Stimulated activated CD8-positive, alpha-beta memory T cell treated with anti-CD3 and anti-CD28 coated beads, Interleukin-15, amount 100 ng/mL, for 1 hour (primary cell): Measurements from ENCODE around the gene RAB36.

Experiments used
- DNase-seq: peaks from one replicate; pipeline ENCODE4 v3.0.0-alpha.2; 2020; ENCODE audit warnings: low read depth

RAB36 gene

DNA sequence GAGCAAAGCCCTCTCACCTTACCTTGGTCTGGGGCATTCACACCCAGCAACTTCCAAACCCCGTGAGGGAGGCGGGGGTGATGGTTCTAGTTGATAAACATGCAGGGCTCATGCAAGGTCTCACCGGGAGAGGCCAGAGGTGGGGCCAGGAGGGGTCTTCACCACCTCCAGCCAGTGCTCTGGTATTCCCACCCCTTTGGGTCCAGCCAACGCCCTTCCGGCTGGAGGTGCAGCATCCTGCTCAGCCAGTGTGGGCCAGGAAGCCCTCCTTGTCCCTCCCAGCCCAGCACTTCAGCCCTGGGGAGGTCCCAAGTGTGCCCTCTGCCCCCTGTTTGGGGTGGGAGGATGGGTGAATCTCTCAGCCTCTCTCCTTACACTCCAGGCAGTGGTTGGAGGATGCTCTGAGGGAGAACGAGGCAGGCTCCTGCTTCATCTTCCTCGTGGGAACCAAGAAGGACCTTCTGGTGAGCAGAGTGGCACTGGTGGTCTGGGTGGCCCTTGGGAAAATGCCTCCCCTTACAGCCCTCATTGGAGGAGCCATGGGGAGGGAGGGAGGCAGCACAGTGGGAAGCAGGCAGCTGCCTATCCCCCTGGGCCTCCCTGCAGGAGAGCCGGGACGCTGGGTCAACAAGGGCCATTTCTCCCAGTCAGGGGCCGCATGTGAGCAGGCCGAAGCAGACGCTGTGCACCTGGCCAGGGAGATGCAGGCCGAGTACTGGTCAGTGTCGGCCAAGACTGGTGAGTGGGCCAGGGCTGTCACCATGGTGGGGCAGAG lies 13.4 kb downstream of the RAB36 start:
- DNase-seq = no peak

DNA sequence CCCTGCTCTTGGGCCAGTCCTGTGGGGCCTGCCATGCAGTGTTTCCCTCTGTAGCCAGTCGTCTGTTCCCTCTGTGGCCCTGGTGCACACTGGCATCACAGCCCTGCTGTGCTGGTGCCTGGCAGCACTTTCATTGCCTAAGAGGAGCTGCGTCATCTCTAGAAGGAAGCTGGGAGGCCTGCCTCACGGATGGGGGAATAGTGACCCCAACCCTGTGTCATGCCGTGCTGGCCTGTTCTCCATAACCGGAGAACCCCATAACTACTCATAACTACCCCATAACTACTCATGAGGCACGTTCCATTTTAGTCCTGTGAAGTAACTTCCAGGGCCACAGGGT lies 14.0 kb downstream of the RAB36 start:
- no peak for DNase-seq

DNA sequence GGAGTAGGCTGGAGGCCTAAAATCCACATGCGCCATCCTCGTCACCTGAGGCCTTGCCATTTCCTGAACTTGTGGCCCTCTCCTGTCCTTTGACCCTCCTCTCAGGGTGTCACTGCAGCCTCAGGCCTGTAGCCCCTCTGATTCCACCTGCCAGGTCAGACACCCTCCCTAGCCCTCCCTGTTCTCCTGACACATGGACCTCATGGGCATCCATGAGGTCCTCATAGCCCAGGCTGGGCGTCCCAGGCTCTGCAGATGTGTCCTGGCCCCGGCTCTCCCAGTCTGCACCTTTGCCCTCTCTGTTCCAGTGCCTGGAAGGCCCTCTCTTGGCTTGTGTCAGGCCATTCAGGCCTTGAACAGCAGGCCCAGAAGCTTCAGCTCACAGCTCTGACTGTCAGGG lies 15.8 kb downstream of the RAB36 start:
- no peak for DNase-seq

DNA sequence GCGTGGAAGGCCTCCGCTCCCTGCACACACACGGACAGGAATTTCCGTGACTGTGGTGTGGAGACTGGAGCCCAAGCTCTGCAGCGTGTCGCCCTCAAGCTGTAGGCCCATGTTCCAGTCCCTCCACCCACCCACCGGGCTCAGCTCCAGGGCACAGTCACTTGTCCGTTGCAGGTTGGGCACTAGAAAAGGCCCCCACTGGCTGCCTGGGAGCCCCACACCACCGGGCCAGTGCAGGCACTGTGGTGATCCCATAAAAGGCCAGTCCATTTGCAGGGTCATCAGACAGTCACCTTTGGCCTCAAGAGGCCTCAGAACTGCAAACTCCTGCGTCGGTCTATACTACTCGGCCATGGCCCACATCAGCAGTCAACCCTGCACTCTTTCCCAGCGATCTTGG lies 16.3 kb downstream of the RAB36 start:
- no peak for DNase-seq

DNA sequence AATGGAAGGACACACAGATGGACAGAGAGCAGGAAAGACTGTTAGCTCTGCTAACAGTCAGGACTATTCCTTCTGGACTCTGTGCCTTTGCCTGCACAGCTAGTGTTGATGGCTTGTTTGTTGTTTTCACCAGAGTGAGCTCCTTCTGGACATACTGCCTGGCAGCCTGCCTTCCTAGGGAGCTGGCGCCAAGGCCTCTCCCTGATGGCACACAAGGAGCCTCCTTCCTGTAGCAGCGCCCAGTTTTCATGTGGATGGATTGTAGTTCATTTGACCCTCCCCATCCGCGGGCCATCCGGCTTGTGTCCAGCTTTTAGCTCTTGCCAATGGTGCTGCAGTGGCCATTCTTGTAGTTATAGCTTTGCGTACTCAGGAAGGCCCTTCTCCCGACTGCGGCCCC lies 18.4 kb downstream of the RAB36 start:
- no peak for DNase-seq

DNA sequence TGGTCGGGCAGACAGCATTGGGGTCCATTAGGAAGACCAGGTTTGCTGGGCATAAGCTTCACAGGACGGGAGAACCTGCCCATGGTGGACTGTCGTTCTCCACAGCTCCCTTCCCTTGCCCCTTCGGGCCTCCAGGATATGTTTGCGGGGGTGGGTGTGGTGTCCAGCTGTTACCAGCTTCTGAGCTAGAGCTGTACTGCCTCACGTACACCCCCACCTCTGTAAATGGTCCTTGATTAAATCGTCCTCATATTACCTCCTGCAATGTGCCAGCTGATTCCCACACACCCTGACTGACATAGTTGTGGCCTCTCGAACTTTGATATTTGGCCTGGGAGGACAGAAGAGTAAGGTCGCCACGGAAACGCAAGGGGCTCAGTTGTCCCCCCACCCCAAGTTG lies 18.8 kb downstream of the RAB36 start:
- no peak for DNase-seq

DNA sequence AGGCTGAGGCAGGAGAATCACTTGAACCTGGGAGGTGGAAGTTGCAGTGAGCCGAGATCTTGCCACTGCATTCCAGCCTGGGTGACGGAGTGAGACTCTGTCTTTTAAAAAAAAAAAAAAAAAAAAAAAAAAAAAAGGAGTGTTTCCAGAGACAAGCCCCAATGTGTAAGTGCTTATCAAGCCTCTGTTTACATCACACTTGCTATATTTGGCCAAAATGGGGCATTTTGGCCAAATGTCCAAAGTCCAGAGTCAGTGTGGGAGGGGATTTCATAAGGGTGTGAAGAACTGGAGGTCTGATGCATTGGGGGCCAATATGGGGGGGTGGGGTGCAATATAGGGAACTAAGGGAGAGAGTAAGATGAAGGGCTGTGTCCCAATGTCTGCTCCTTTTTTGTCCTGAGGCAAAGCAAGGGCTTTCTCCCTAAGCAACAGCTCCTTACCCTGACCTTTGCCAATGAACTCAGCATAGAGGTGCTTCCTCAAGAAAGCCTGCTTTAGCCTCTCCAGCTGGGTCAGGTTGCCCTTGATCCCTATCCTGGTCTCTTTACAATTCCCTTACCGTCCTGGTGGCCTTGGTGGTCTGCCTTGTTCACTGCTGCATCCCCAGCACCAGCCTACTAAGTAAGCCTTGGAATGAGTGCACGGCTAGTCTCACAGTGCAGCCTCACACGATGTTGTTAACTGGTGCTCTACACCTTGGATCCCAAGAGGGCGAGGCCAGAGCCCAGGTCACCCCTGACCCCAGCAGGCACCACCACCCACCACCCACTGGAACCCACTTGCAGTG lies 21.0 kb downstream of the RAB36 start:
- no peak for DNase-seq

DNA sequence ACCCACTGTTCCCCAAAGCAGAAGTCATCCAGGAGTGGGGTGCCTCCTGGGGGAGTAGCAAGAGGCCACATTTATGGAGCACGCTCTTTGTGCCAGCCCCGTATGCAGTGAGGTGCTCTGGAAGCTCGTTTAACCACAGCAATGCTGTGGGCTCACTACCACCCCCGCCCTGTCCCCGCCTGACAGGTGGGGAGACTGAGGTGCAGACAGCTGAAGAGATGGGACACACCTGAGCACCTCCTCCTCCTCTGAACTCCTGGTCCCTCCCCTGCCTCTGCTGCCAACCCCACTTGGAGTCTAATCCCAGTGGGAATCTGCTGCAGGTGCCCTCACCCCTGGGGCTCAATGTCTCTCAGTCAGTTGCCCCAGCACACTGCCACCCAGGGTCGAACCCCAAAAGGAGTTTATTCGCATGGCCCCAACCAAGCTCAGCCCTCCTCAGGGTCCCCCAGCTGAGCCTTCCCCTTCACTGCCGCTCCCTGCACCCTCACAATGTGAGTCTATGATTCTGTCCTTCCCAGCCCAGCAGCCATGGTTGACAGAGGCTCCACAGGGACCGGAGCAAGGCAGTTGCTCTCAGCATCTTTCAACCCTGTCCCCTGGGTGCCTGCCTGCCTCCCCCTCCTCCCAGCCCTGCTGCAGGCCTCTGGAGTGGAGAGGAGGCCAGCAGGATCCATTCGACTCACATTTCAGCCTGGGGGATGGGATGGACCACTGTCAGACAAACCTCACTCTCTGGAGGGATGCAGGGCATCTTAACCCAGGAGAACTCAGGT lies 21.8 kb downstream of the RAB36 start:
- DNase-seq = no peak

DNA sequence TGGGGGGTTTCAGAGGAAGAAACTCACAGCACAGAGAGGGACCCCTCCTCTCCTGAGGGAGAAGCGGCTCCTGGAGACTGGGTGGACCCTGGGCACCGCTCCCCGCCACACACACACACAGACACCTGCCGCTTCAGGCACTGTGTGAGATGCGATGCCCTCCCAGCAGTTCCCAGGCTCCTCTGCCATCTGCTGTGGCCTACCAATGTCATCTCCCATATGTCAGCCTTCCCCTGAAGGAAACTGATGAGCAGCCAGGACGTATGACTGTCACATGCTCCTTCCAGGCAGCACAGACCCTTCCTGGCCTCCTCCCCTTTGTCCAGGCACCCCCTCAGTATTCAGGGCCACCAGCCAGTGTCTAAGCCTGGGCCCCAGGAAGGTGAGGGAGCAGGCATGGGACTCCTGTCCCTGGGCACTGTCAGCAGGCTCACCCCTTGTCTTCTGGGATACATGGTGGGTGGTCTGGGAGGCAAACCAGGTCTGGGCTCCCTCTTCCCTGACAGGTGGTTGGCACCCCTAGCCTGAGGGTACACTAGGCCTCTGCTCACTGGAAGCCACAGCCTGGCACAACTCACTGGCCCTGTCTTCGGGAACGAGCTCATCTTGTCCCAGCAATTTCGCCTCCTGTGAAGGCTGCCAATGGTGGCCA lies 23.2 kb downstream of the RAB36 start:
- no peak for DNase-seq

DNA sequence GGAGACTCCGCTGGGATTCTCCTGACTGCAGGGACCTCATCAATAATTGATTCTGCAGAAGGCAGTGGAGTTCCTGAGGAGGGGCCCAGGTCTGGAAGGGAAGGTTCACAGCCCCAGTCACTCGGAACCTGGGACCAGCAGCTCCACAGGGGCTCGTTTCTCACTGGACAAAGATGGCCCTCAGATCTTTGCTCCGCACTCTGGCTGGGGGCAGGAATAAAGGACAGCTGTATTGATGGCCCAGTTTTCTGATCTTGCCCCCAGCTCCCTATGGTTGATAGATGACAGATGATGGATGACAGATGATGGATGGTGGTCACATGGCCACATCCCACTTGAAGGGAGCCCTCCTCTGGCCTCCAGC lies 23.7 kb downstream of the RAB36 start:
- DNase-seq = no peak

DNA sequence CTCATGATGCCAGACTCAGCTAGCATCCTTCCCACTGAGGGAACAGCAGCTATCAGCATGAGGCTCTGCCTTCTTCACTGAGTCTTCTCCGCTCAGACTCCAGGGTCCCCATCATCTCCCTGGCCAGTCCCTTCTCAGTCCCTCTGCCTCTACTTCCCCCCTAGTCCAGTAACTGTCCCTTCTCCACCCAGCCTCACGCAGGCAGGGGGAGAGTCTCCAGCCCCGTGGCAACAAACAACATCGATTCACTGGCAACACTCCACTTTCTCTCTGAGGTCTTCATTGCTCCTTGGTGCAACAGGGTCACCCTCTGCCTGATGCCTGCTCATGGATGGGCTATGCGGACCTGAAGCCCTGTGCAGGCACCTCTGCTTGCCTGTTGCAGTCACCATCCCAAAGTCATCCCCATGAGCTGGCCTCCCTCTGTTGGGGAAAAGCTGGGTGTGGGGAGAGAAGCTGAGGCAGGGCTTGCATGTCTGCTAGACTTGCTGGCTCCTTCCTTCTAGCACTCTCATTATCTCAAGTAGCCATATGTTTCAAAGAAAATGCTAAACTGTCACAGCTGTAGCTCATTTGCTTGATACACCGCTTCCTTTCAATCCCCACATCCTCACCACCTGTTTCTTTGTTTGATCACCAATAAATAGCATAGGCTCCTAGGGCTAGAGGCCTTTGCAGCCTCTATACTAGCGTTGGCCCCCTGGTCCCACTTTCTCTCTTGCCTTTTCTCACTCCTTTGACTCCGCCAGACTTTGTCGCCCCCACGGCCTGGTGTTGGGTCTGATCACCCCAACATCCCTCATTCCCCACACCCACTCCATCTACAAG lies 30.8 kb downstream of the RAB36 start:
- DNase-seq = no peak

DNA sequence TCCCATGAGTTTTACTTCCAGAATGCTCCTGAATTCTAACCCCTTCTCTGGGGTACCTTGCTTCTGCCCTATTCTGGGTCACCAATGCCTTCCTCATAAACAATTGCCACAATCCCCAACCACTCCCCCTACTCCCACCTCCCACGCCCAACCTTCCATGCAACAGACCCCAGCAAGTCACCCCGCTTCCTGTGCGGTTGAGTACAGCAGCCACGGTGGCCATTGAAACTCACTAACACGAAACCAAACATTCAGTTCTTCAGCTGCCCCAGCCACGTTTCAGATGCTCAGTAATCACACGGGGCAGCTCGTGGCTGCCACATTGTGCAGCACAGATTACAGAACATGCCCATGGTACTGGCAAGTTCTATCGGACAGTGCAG lies 31.4 kb downstream of the RAB36 start:
- DNase-seq = no peak

DNA sequence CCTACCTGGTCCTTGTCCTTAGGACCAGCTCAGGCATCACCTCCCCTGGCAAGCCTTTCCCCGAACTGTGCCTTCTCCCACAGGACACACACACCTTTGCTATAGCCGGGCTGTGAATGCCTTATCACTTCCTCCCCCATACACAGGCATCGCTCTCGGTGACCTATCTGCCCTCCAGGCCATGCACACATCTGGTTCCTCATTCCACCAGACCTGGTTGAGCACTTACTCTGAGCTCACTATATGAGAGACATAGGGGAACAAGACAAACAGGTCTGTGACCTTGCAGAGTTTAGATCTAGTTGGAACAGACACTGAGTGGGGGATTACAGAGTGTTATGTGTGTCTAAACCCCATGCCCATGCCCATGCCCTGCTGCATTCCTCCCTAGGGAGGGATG lies 31.9 kb downstream of the RAB36 start:
- DNase-seq = no peak

DNA sequence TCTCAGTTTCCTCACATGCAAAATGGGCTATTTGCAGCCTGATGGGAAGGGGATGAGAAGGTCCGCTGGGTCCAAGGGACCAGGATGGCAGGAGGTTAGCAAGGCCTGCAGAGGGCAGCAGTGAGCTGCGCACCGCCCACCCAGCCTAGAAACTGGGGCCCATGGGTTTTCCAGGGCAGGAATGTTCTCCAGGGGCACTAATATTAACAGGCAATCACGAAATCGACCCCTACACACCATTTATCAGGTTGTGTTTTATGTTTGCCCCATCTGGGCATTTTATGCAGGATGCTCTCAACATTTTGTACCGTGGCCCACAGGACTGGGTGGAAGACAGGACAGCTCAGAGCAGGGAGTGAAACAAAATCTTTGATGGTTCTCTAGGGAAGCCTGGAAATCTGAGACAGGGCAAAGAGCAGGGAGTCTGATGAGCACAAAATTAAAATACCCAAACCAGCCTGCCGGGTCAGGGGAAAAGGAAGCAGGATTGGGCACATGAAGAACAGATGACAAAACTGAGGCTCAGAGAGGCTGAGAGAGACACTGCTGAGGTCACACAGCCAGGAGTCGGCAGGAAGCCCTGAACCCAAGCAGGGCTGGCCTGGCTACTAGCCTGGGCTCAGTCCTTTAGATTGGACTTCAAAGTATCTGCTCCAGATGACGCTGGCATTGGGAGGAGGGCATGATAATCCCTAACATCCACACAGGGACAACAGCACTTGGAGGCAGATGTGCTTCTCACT lies 33.4 kb downstream of the RAB36 start:
- peak; percentile 50 for DNase-seq

DNA sequence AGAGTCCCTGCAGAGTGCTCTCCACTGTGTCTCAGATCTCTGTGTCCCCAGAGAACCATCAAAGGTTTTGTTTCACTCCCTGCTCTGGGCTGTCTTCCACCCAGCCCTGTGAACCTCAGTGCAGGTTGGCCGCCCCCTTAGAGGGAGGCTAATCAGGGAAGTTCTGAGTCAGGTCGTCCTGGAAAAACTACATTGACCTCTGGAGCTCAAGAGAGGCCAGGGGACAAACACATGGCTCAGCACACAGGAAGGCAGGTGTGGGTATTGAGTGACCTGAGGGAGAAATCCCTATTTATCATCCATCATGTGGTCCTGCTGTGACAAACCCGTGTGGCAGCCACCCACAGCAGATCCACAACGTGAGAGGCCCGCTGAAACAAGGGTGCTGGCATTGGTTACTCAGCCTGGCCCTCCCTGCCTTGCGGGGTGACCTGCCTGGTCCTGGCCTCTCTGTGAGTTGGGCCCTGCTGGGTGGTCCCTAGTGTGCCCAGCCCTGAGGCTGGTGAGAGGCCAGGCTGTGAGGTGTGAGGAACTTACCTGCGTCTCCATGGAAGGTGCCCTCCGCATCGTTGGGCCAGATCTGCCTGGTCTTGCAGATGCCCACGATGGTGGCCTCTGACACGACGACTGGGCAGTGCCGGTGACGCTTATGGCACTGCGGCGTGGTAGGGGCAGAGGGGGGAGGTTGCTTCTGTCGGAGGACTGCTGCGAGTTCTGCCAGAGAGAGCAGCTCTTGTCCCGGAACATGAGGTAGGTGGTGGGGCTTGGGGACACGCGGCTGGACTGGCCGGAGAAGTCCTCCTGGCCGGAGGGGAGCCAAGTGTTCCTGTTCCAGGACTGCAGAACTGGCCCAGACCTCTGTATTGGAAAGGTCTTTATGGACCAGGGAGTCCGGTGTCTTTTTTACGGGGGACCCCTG lies 34.4 kb downstream of the RAB36 start:
- DNase-seq = no peak

DNA sequence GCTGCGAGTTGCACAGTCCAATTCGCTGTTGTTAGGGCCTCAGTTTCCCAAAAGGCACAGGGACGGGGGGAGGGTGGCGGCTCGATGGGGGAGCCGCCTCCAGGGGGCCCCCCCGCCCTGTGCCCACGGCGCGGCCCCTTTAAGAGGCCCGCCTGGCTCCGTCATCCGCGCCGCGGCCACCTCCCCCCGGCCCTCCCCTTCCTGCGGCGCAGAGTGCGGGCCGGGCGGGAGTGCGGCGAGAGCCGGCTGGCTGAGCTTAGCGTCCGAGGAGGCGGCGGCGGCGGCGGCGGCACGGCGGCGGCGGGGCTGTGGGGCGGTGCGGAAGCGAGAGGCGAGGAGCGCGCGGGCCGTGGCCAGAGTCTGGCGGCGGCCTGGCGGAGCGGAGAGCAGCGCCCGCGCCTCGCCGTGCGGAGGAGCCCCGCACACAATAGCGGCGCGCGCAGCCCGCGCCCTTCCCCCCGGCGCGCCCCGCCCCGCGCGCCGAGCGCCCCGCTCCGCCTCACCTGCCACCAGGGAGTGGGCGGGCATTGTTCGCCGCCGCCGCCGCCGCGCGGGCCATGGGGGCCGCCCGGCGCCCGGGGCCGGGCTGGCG lies 35.1 kb downstream of the RAB36 start, which contains the start of gene BCR:
Gene BCR (plus strand): TSS at position 209 of the 592 bp plus-strand sequence. CDS start 452 bp downstream, outside the sequence.
- DNase-seq = peak; percentile 17

DNA sequence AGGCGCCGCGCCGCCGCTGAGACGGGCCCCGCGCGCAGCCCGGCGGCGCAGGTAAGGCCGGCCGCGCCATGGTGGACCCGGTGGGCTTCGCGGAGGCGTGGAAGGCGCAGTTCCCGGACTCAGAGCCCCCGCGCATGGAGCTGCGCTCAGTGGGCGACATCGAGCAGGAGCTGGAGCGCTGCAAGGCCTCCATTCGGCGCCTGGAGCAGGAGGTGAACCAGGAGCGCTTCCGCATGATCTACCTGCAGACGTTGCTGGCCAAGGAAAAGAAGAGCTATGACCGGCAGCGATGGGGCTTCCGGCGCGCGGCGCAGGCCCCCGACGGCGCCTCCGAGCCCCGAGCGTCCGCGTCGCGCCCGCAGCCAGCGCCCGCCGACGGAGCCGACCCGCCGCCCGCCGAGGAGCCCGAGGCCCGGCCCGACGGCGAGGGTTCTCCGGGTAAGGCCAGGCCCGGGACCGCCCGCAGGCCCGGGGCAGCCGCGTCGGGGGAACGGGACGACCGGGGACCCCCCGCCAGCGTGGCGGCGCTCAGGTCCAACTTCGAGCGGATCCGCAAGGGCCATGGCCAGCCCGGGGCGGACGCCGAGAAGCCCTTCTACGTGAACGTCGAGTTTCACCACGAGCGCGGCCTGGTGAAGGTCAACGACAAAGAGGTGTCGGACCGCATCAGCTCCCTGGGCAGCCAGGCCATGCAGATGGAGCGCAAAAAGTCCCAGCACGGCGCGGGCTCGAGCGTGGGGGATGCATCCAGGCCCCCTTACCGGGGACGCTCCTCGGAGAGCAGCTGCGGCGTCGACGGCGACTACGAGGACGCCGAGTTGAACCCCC lies 35.8 kb downstream of the RAB36 start:
- DNase-seq = no peak

DNA sequence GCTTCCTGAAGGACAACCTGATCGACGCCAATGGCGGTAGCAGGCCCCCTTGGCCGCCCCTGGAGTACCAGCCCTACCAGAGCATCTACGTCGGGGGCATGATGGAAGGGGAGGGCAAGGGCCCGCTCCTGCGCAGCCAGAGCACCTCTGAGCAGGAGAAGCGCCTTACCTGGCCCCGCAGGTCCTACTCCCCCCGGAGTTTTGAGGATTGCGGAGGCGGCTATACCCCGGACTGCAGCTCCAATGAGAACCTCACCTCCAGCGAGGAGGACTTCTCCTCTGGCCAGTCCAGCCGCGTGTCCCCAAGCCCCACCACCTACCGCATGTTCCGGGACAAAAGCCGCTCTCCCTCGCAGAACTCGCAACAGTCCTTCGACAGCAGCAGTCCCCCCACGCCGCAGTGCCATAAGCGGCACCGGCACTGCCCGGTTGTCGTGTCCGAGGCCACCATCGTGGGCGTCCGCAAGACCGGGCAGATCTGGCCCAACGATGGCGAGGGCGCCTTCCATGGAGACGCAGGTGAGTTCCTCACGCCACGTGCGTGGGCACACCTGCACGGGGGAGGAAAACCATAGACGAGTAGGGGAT lies 36.5 kb downstream of the RAB36 start:
- DNase-seq = no peak
